ENCODE measurements around the gene VSX2. TPM values are rescaled to one million over a fixed set of nuclear protein-coding genes. Genes with fewer than 3 reads are reported as not detected.
A peak's percentile ranks its signal among the peaks of the same experiment; 100 is the strongest.

Gene VSX2
- total and polyA plus RNA-seq, 5 experiments from 2014 or later, result not detected

GRCh38 chr14:74211945-74212580 is 27.2 kb upstream of the VSX2 start:
- Mint-ChIP-seq H3K36me3 (no peaks in the 10 kb centered on the region), H3K27ac (no peak overlapping the region), H3K4me3 (no peak overlapping the region), H3K4me1 (no peaks in the 10 kb centered on the region), H3K9me3 (no peaks in the 10 kb centered on the region), H3K27me3 (peaks cover 0 to 9% (median 6%) of the 10 kb centered on the region in 5 donors)
- DNase-seq (no peak), ATAC-seq (no peak)
- POLR2A ChIA-PET, result no interaction called here

DNA sequence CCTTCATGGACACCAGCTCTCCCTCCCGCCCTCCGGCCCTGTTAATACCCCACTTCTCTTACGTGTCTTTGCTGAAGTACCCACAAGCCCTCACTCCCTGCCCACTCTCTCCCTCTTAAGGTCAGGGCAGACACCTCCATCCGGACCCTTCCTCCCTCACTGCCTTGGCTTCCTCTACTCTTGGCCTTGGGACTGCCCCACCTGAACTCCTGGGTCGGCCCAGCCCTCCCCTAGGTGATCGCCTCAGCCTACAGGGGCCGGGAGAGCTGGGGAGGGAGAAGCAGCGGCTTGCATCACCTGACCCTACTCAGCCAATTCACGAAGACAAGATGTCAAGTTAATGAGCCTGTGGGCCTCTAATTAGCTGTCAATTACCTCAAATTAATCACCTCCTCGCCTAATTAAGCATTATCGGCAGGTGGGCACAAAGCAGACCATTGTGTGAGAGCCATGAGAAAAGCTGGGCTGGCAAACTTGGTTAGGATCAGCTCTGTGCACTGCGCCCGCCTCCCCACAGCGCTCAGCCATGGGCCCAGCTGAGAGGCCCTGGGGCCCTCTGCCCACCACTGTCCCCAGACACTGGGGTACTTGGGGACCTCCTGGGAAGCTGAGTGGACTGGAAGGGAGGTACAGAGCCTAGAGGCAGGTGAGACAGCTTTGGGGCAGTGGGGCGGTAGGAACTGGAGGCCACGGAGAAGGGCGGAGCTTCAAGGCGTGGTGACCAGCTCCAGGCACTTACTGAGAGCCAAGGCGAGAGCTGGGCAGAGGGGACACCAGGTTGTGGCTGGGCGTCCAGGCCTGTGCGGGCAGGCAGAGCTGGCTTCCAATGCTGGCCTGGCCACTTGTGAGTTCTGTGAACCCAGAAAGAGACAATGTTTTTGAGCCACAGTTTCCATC is 25.1 kb upstream of the VSX2 start:
- peaks cover 9 to 14% (median 13%) of the 10 kb centered on the region in 5 donors for H3K27me3 Mint-ChIP-seq
- peak overlapping the region in 1 of 10 donors; percentile 14 for H3K27ac Mint-ChIP-seq
- peaks cover 0 to 4% (median 3%) of the 10 kb centered on the region in 4 donors for H3K4me1 Mint-ChIP-seq
- H3K36me3 Mint-ChIP-seq, result no peaks in the 10 kb centered on the region
- no peak overlapping the region for H3K4me3 Mint-ChIP-seq
- POLR2A ChIA-PET, result interaction anchor here (0.5 kb wide), 1 partner anchor 32 kb away, joined by 3 read pairs; no protein-coding TSS in a partner anchor
- no peaks in the 10 kb centered on the region for H3K9me3 Mint-ChIP-seq
- DNase-seq (no peak), ATAC-seq (no peak)

DNA sequence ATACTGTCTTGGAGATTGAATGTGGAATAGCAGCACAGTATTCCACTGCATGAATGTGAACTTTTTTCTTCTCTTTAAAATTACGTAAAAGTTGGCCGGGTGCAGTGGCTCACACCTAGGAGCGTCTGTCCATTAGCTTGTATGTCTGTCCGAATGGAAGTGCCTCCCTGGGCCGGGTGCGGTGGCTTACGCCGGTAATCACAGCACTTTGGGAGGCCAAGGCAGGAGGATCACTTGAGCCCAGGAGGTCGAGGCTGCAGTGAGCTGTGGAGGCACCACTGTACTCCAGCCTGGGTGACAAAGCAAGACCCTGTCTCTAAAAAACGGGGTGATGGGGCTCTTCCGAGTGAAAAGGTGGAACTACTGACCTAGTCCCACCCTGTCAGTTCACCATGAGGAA is 22.6 kb upstream of the VSX2 start:
- H3K27ac Mint-ChIP-seq, result no peak overlapping the region
- no peak overlapping the region for H3K4me3 Mint-ChIP-seq
- no peak for DNase-seq
- no peaks in the 10 kb centered on the region for H3K9me3 Mint-ChIP-seq
- peaks cover 9 to 18% (median 14%) of the 10 kb centered on the region in 5 donors for H3K27me3 Mint-ChIP-seq
- peaks cover 0 to 4% (median 3%) of the 10 kb centered on the region in 4 donors for H3K4me1 Mint-ChIP-seq
- POLR2A ChIA-PET, result no interaction called here
- no peak for ATAC-seq
- no peaks in the 10 kb centered on the region for H3K36me3 Mint-ChIP-seq

GRCh38 chr14:74217672-74218448 is 21.4 kb upstream of the VSX2 start:
- H3K9me3 Mint-ChIP-seq, result no peaks in the 10 kb centered on the region
- H3K4me3 Mint-ChIP-seq, result peak overlapping the region in 8 of 10 donors; percentile 22 to 71 (median 54)
- DNase-seq, result peak; percentile 47 to 78 (median 67)
- H3K36me3 Mint-ChIP-seq, result no peaks in the 10 kb centered on the region
- peaks cover 9 to 18% (median 15%) of the 10 kb centered on the region in 5 donors for H3K27me3 Mint-ChIP-seq
- peak; percentile 97 to 100 for ATAC-seq
- POLR2A ChIA-PET, result no interaction called here
- no peak overlapping the region for H3K27ac Mint-ChIP-seq
- H3K4me1 Mint-ChIP-seq, result peaks cover 0 to 4% (median 3%) of the 10 kb centered on the region in 4 donors

GRCh38 chr14:74218462-74218861 is 20.8 kb upstream of the VSX2 start:
- H3K27ac Mint-ChIP-seq, result no peak overlapping the region
- no peaks in the 10 kb centered on the region for H3K9me3 Mint-ChIP-seq
- peak overlapping the region in 1 of 10 donors; percentile 9 for H3K4me3 Mint-ChIP-seq
- ATAC-seq (no peak), DNase-seq (no peak)
- H3K27me3 Mint-ChIP-seq, result peaks cover 9 to 18% (median 15%) of the 10 kb centered on the region in 5 donors
- peaks cover 0 to 4% (median 3%) of the 10 kb centered on the region in 4 donors for H3K4me1 Mint-ChIP-seq
- POLR2A ChIA-PET, result no interaction called here
- H3K36me3 Mint-ChIP-seq, result no peaks in the 10 kb centered on the region

- DNase-seq (no peak), ATAC-seq (no peak)
- Mint-ChIP-seq H3K36me3 (no peaks in the 10 kb centered on the region), H3K27ac (no peak overlapping the region), H3K4me1 (peaks cover 0 to 4% (median 3%) of the 10 kb centered on the region in 4 donors), H3K4me3 (no peak overlapping the region), H3K27me3 (peaks cover 9 to 23% (median 15%) of the 10 kb centered on the region in 5 donors), H3K9me3 (no peaks in the 10 kb centered on the region)
- POLR2A ChIA-PET, result interaction anchor here (0.6 kb wide), 1 partner anchor 84 kb away, joined by 4 read pairs; no protein-coding TSS in a partner anchor
These were observed 19.7 kb upstream of the VSX2 start for GRCh38 chr14:74219277-74220205.

- ATAC-seq (no peak), DNase-seq (no peak)
- Mint-ChIP-seq H3K27me3 (peaks cover 9 to 29% (median 15%) of the 10 kb centered on the region in 5 donors), H3K9me3 (no peaks in the 10 kb centered on the region), H3K4me1 (peaks cover 0 to 4% (median 3%) of the 10 kb centered on the region in 4 donors), H3K36me3 (no peaks in the 10 kb centered on the region), H3K27ac (peak overlapping the region in 1 of 10 donors; percentile 9), H3K4me3 (no peak overlapping the region)
- POLR2A ChIA-PET, result no interaction called here
These were observed 18.3 kb upstream of the VSX2 start for GRCh38 chr14:74220991-74221390.

- H3K27ac Mint-ChIP-seq, result peak overlapping the region in 1 of 10 donors; percentile 7
- no peak for ATAC-seq
- peaks cover 9 to 29% (median 17%) of the 10 kb centered on the region in 5 donors for H3K27me3 Mint-ChIP-seq
- no peaks in the 10 kb centered on the region for H3K9me3 Mint-ChIP-seq
- peaks cover 0 to 4% (median 3%) of the 10 kb centered on the region in 4 donors for H3K4me1 Mint-ChIP-seq
- POLR2A ChIA-PET, result interaction anchor here (0.7 kb wide), 1 partner anchor 11 kb away, joined by 3 read pairs; no protein-coding TSS in a partner anchor
- no peak overlapping the region for H3K4me3 Mint-ChIP-seq
- DNase-seq, result no peak
- H3K36me3 Mint-ChIP-seq, result no peaks in the 10 kb centered on the region
These were observed 17.5 kb upstream of the VSX2 start for GRCh38 chr14:74221741-74222140.

- Mint-ChIP-seq H3K27me3 (peaks cover 9 to 41% (median 19%) of the 10 kb centered on the region in 5 donors), H3K9me3 (no peaks in the 10 kb centered on the region), H3K4me1 (peaks cover 0 to 4% (median 0%) of the 10 kb centered on the region in 4 donors), H3K36me3 (no peaks in the 10 kb centered on the region), H3K4me3 (no peak overlapping the region), H3K27ac (peak overlapping the region in 1 of 10 donors; percentile 43)
- POLR2A ChIA-PET, result no interaction called here
- DNase-seq, result no peak
- ATAC-seq, result no peak
These were observed 16.2 kb upstream of the VSX2 start for GRCh38 chr14:74223016-74223415.

DNA sequence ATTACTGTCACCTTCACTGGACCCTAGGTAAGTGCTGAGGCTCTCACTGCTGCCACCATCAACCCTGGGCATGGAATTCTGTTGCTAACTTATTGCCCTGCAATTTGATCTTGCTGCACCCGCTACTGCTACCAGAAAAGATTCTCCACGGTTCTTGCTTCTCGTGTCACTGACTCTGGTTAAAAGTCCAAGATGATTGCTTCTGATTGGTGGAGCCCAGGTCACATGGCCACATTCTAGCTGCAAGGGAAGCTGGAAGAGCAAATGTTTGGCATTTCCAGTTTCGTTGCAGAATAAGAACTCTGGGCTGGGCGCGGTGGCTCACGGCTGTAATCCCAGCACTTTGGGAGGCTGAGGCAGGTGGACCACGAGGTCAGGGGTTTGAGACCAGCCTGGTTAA is 7.5 kb upstream of the VSX2 start:
- ATAC-seq (no peak), DNase-seq (no peak)
- H3K9me3 Mint-ChIP-seq, result peaks cover 0 to 25% (median 7%) of the 10 kb centered on the region in 9 donors
- no peaks in the 10 kb centered on the region for H3K4me1 Mint-ChIP-seq
- H3K27me3 Mint-ChIP-seq, result peaks cover 9 to 77% (median 41%) of the 10 kb centered on the region in 5 donors
- H3K4me3 Mint-ChIP-seq, result no peak overlapping the region
- H3K27ac Mint-ChIP-seq, result peak overlapping the region in 1 of 10 donors; percentile 49
- H3K36me3 Mint-ChIP-seq, result peaks cover 0 to 10% (median 0%) of the 10 kb centered on the region in 3 donors
- POLR2A ChIA-PET, result interaction anchor here (1.5 kb wide), 1 partner anchor 10 kb away, joined by 3 read pairs; no protein-coding TSS in a partner anchor

DNA sequence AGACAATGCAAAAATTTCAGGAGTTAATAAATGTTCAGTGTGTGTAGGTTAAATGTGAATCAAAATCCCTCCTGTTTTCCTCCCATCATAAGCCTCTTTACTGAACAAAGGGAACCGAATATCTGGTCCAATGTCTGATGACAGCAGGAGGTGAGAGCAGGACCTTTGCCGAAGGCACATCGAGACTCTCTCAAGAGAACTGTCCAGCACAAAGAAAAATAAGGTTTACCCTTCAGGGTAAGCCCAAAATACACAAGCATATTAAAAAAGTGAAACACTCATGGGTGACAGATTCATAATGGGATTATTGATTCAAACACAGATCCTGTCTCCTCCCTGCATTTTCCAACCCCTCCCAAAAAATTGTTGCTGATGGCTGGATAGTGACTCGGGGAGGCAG is 4.2 kb upstream of the VSX2 start:
- Mint-ChIP-seq H3K27ac (no peak overlapping the region), H3K36me3 (peaks cover 0 to 10% (median 0%) of the 10 kb centered on the region in 3 donors), H3K9me3 (peaks cover 0 to 25% (median 7%) of the 10 kb centered on the region in 9 donors), H3K4me3 (no peak overlapping the region), H3K4me1 (peaks cover 0 to 4% (median 1%) of the 10 kb centered on the region in 4 donors), H3K27me3 (peaks cover 20 to 77% (median 44%) of the 10 kb centered on the region in 5 donors)
- ATAC-seq (no peak), DNase-seq (no peak)
- POLR2A ChIA-PET, result no interaction called here
